ENCODE measurements around the gene ZSCAN31. TPM values are rescaled to one million over a fixed set of nuclear protein-coding genes. Genes with fewer than 3 reads are reported as not detected.
"Not testable (repeated sequence)": the region's sequence is repeated elsewhere in the genome, so short reads cannot be mapped to it uniquely, and the experiment has no call there.

Gene ZSCAN31
- polyA plus RNA-seq, 1 donor = 5.2 TPM

DNA sequence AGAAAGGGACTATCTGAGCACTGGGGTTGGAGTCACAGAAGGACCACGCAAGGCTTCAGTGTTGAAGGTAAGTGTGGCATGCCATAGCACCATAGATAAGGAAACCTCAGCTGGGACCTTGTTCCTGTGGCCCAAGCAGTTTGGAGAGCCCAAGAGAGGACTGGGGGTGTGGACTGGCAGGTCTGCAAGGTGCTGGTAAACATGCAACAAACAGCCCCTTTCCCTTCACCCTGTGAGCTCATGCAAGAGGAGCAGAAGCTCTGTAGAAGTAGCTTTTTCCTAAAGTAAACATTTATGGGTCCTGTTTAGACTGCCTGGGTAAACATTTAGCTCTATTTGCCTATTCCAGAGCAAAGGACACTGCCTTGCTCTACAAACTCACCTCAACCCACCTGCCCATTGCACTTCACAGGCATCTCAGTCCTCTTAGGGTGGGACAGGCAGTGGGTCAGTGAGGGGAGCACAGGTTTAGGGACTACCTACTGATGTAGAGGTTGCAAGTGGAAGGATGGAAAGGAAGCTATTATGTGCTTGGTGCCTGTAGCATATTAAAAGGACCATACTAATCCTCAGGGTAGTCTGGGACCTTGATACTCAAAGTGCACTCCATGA lies 12.0 kb downstream of the ZSCAN31 start:
- Histone ChIP-seq H3K36me3 (ENCODE audit: control insufficient read depth, insufficient read depth, low read length) (peaks cover 15% of the 10 kb centered on the region), H3K4me3 (ENCODE audit: low read length) (no peak overlapping the region), H3K27ac (ENCODE audit: low read length) (no peak overlapping the region), H3K9me3 (ENCODE audit: control insufficient read depth, low read depth, low read length) (peaks cover 15% of the 10 kb centered on the region), H3K27me3 (ENCODE audit: control insufficient read depth, insufficient read depth, low read length) (no peaks in the 10 kb centered on the region), H3K4me1 (ENCODE audit: control insufficient read depth, insufficient read depth, low read length) (no peaks in the 10 kb centered on the region)
- no CpG with 5 or more reads among the region's 1 CpG for WGBS (ENCODE audit: insufficient coverage, low lambda C conversion rate)
- no peak for DNase-seq

DNA sequence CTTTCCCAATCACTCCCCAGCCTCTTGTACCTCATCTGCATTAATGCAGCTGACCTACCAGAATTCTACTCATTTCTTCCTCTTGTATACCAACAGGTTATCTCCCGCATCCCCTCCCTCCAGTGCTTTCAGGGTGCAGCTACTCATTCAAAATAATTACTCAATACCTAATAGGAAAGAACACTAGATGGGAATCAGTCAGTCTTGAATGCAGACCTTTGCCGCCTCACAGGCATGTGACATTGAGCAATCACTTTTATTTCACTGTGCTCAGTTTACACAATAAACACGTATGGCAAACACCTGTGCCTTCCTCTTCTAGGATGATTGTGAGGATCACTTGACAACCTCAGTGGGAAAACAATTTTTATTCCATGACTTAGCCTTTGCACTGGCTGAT lies 13.3 kb downstream of the ZSCAN31 start:
- peaks cover 15% of the 10 kb centered on the region for H3K36me3 ChIP-seq (ENCODE audit: control insufficient read depth, insufficient read depth, low read length)
- no peaks in the 10 kb centered on the region for H3K27me3 ChIP-seq (ENCODE audit: control insufficient read depth, insufficient read depth, low read length)
- no peaks in the 10 kb centered on the region for H3K4me1 ChIP-seq (ENCODE audit: control insufficient read depth, insufficient read depth, low read length)
- WGBS (ENCODE audit: insufficient coverage, low lambda C conversion rate) = no CpG with 5 or more reads among the region's 3 CpGs
- H3K27ac ChIP-seq (ENCODE audit: low read length) = no peak overlapping the region
- H3K4me3 ChIP-seq (ENCODE audit: low read length) = no peak overlapping the region
- no peak for DNase-seq
- peaks cover 13% of the 10 kb centered on the region for H3K9me3 ChIP-seq (ENCODE audit: control insufficient read depth, low read depth, low read length)

DNA sequence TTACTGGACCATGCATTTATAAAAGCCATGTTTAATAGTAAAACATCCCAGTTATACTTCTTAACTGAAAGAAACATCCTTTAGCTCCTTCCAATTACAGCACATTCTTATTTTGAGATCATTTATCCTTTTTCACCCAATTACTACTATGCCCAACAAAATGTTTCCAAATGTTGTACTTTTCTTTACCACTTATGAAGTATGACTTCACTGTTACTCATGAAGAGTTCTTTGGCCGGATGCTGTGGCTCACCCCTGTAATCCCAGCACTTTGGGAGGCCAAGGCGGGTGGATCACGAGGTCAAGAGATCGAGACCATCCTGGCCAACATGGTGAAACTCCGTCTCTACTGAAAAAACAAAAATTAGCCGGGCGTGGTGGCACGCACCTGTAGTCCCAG lies 18.1 kb downstream of the ZSCAN31 start:
- not testable (repeated sequence) for H3K4me1 ChIP-seq (ENCODE audit: control insufficient read depth, insufficient read depth, low read length); H3K27ac ChIP-seq (ENCODE audit: low read length); H3K36me3 ChIP-seq (ENCODE audit: control insufficient read depth, insufficient read depth, low read length); DNase-seq; H3K27me3 ChIP-seq (ENCODE audit: control insufficient read depth, insufficient read depth, low read length); H3K9me3 ChIP-seq (ENCODE audit: control insufficient read depth, low read depth, low read length); H3K4me3 ChIP-seq (ENCODE audit: low read length)
- no CpG with 5 or more reads among the region's 8 CpGs for WGBS (ENCODE audit: insufficient coverage, low lambda C conversion rate)

- no peak for DNase-seq
- no peak overlapping the region for H3K4me3 ChIP-seq (ENCODE audit: low read length)
- peaks cover 9% of the 10 kb centered on the region for H3K4me1 ChIP-seq (ENCODE audit: control insufficient read depth, insufficient read depth, low read length)
- H3K27me3 ChIP-seq (ENCODE audit: control insufficient read depth, insufficient read depth, low read length) = no peaks in the 10 kb centered on the region
- WGBS (ENCODE audit: insufficient coverage, low lambda C conversion rate) = 100% methylated on average over 1 of the region's 3 CpGs
- H3K36me3 ChIP-seq (ENCODE audit: control insufficient read depth, insufficient read depth, low read length) = no peaks in the 10 kb centered on the region
- H3K9me3 ChIP-seq (ENCODE audit: control insufficient read depth, low read depth, low read length) = peaks cover 5% of the 10 kb centered on the region
- H3K27ac ChIP-seq (ENCODE audit: low read length) = no peak overlapping the region
Measured at GRCh38 chr6:28315628-28316027, 20.3 kb downstream of the ZSCAN31 start.

GRCh38 chr6:28312939-28313338 lies 23.0 kb downstream of the ZSCAN31 start:
- no CpG with 5 or more reads among the region's 23 CpGs for WGBS (ENCODE audit: insufficient coverage, low lambda C conversion rate)

DNA sequence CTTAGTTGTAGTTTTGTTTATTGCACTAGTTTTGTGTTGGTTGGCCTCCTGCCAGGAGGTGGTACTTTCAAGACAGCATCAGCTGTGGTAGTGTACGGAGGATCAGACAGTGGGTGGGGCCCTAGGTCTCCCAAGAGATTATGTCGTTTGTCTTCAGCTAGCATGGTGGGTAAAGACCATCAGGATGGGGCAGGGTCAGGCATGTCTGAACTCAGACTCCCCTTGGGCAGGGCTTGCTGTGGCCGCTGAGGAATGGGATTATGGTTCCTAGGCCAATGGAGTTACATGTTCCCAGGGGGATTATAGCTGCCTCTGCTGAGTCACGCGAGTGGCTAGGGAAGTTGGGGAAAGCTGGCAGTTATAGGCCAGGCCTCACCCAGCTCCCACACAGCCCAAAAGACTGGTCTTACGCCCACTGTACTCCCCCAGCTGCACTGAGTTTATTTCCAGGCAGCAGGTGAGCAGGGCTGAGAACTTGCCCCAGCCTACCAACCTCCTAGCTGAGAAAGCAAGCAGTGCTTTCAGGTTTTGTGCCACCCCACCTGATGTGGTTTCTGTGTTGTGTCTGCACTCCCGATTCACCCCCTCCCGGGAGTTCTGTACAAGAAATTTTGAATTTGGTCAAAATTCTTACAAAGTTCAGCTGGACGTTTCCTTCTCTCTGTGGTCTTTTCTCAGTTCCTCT lies 24.7 kb downstream of the ZSCAN31 start:
- DNase-seq = no peak
- Histone ChIP-seq H3K4me3 (ENCODE audit: low read length) (no peak overlapping the region), H3K27ac (ENCODE audit: low read length) (peak overlapping the region; percentile 23), H3K9me3 (ENCODE audit: control insufficient read depth, low read depth, low read length) (peaks cover 5% of the 10 kb centered on the region), H3K36me3 (ENCODE audit: control insufficient read depth, insufficient read depth, low read length) (no peaks in the 10 kb centered on the region), H3K27me3 (ENCODE audit: control insufficient read depth, insufficient read depth, low read length) (no peaks in the 10 kb centered on the region), H3K4me1 (ENCODE audit: control insufficient read depth, insufficient read depth, low read length) (peaks cover 9% of the 10 kb centered on the region)
- WGBS (ENCODE audit: insufficient coverage, low lambda C conversion rate) = no CpG with 5 or more reads among the region's 9 CpGs

More at GRCh38 chr6:28312939-28313338, 23.0 kb downstream of the ZSCAN31 start:
- H3K9me3 ChIP-seq (ENCODE audit: control insufficient read depth, low read depth, low read length) = peaks cover 5% of the 10 kb centered on the region
- H3K27ac ChIP-seq (ENCODE audit: low read length) = no peak overlapping the region
- peaks cover 9% of the 10 kb centered on the region for H3K4me1 ChIP-seq (ENCODE audit: control insufficient read depth, insufficient read depth, low read length)
- H3K36me3 ChIP-seq (ENCODE audit: control insufficient read depth, insufficient read depth, low read length) = no peaks in the 10 kb centered on the region
- no peaks in the 10 kb centered on the region for H3K27me3 ChIP-seq (ENCODE audit: control insufficient read depth, insufficient read depth, low read length)
- DNase-seq = no peak
- no peak overlapping the region for H3K4me3 ChIP-seq (ENCODE audit: low read length)

DNA sequence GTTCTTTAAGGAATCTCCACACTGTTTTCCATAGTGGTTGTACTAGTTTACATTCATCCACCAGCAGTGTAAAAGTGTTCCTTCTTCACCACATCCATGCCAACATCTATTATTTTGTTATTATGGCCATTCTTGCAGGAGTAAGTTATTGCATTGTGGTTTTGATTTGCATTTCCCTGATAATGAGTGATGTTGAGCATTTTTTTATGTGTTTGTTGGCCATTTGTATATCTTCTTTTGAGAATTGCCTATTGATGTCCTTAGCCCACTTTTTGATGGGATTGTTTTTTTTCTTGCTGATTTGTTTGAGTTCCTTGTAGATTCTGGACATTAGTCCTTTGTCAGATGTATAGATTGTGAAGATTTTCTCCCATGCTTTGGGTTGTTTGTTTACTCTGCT lies 29.6 kb downstream of the ZSCAN31 start:
- not testable (repeated sequence) for H3K27me3 ChIP-seq (ENCODE audit: control insufficient read depth, insufficient read depth, low read length); H3K9me3 ChIP-seq (ENCODE audit: control insufficient read depth, low read depth, low read length); H3K4me3 ChIP-seq (ENCODE audit: low read length); DNase-seq; H3K27ac ChIP-seq (ENCODE audit: low read length); H3K4me1 ChIP-seq (ENCODE audit: control insufficient read depth, insufficient read depth, low read length); H3K36me3 ChIP-seq (ENCODE audit: control insufficient read depth, insufficient read depth, low read length)

DNA sequence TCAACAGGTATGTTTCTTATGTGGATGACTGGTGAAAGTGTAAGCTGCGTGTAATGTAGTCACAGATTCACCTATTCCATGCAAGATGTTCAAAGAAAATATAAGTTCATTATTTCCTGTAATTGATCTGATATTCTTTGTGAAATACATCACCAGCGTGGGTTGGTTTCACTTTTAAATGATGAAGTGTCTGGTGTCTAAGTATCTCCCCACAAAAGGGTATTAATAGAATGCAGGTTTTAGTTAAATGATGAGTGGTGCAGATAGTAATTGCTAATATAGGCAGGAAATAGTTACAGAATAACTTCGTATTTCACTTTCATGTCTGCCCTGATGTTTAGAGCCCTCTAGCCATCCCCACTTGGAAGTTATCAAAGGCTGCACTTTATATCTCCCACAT lies 32.4 kb downstream of the ZSCAN31 start:
- no peak for DNase-seq
- 80% methylated on average over 1 of the region's 3 CpGs for WGBS (ENCODE audit: insufficient coverage, low lambda C conversion rate)
- Histone ChIP-seq H3K4me1 (ENCODE audit: control insufficient read depth, insufficient read depth, low read length) (no peaks in the 10 kb centered on the region), H3K36me3 (ENCODE audit: control insufficient read depth, insufficient read depth, low read length) (peaks cover 5% of the 10 kb centered on the region), H3K4me3 (ENCODE audit: low read length) (no peak overlapping the region), H3K27ac (ENCODE audit: low read length) (no peak overlapping the region), H3K9me3 (ENCODE audit: control insufficient read depth, low read depth, low read length) (no peaks in the 10 kb centered on the region), H3K27me3 (ENCODE audit: control insufficient read depth, insufficient read depth, low read length) (no peaks in the 10 kb centered on the region)

- 80% methylated on average over 2 of the region's 7 CpGs for WGBS (ENCODE audit: insufficient coverage, low lambda C conversion rate)
- no peak for DNase-seq
- peaks cover 12% of the 10 kb centered on the region for H3K36me3 ChIP-seq (ENCODE audit: control insufficient read depth, insufficient read depth, low read length)
Measured at GRCh38 chr6:28296520-28297060, 39.4 kb downstream of the ZSCAN31 start.

GRCh38 chr6:28295326-28295725 lies 40.6 kb downstream of the ZSCAN31 start:
- Histone ChIP-seq H3K27me3 (ENCODE audit: control insufficient read depth, insufficient read depth, low read length) (no peaks in the 10 kb centered on the region), H3K4me1 (ENCODE audit: control insufficient read depth, insufficient read depth, low read length) (no peaks in the 10 kb centered on the region), H3K27ac (ENCODE audit: low read length) (no peak overlapping the region), H3K36me3 (ENCODE audit: control insufficient read depth, insufficient read depth, low read length) (peaks cover 7% of the 10 kb centered on the region), H3K4me3 (ENCODE audit: low read length) (no peak overlapping the region), H3K9me3 (ENCODE audit: control insufficient read depth, low read depth, low read length) (no peaks in the 10 kb centered on the region)
- no peak for DNase-seq
- no CpG with 5 or more reads among the region's 5 CpGs for WGBS (ENCODE audit: insufficient coverage, low lambda C conversion rate)

More at GRCh38 chr6:28296520-28297060, 39.4 kb downstream of the ZSCAN31 start:
- H3K27ac ChIP-seq (ENCODE audit: low read length) = no peak overlapping the region
- H3K9me3 ChIP-seq (ENCODE audit: control insufficient read depth, low read depth, low read length) = no peaks in the 10 kb centered on the region
- no peaks in the 10 kb centered on the region for H3K27me3 ChIP-seq (ENCODE audit: control insufficient read depth, insufficient read depth, low read length)
- no peaks in the 10 kb centered on the region for H3K4me1 ChIP-seq (ENCODE audit: control insufficient read depth, insufficient read depth, low read length)
- no peak overlapping the region for H3K4me3 ChIP-seq (ENCODE audit: low read length)

- Histone ChIP-seq H3K4me1 (ENCODE audit: control insufficient read depth, insufficient read depth, low read length) (no peaks in the 10 kb centered on the region), H3K9me3 (ENCODE audit: control insufficient read depth, low read depth, low read length) (no peaks in the 10 kb centered on the region), H3K27me3 (ENCODE audit: control insufficient read depth, insufficient read depth, low read length) (no peaks in the 10 kb centered on the region), H3K4me3 (ENCODE audit: low read length) (no peak overlapping the region), H3K27ac (ENCODE audit: low read length) (no peak overlapping the region), H3K36me3 (ENCODE audit: control insufficient read depth, insufficient read depth, low read length) (peaks cover 12% of the 10 kb centered on the region)
- DNase-seq = no peak
Measured at GRCh38 chr6:28291573-28291972, 44.4 kb downstream of the ZSCAN31 start.
